LNCAP (cell line): ENCODE data around the gene AIG1.

Source experiments
- CTCF ChIP-seq: fragments of 450-650 bp; IDR thresholded peaks from 2 replicates; pipeline ENCODE4 v1.5.1; 2017; ENCODE audit warnings: mild to moderate bottlenecking

The AIG1 gene

GRCh38 chr6:143293523-143293922 lies 232.8 kb downstream of the AIG1 start:
- no peak for TF ChIP-seq CTCF

DNA sequence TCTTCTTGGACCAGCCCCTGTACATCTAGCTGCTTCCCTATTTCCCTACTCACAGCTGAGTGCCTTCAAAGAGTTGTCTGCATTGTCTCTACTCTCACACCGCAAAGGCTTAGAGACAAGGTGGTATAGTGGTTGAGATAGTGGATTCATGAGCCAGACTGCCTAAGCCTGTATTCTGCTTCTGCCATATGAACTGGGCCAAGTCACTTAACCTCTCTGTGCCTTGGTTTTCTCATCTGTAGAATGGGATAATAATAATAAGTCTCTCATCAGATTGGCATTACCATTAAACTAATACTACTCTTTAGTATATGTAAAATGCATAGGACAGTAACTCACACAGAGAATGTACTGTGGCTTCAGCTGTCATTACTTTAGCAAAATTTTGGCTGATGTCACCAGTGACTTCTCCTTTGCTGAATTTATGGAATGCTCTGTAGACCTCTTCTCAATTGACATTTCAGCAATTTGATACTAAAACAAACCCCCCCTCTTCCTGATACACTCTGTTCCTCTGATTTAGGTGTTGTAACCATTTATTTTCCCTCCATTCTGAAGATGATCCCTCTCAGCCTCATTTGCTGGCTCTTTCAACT lies 233.7 kb downstream of the AIG1 start:
- TF ChIP-seq CTCF, result no peak

DNA sequence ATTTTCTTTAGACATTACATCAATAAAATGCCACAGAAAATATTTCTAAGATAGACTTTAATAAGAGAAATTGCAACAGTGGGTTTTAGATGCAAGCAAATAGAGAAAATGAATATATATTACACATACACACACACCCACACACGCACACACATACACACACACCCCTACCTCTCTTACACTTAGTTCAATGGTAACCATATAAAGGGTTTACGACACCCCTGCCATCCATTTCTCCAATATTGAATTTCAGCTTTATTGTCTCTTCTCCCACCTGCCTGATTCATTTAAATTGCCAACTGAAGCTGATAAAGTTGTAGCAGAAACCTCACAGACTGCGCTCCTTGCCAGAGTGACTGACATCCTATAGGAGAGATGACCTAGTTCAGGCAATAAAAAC lies 235.2 kb downstream of the AIG1 start:
- TF ChIP-seq CTCF, result no peak

- no peak for TF ChIP-seq CTCF
These were observed 237.4 kb downstream of the AIG1 start for GRCh38 chr6:143298071-143298470.

DNA sequence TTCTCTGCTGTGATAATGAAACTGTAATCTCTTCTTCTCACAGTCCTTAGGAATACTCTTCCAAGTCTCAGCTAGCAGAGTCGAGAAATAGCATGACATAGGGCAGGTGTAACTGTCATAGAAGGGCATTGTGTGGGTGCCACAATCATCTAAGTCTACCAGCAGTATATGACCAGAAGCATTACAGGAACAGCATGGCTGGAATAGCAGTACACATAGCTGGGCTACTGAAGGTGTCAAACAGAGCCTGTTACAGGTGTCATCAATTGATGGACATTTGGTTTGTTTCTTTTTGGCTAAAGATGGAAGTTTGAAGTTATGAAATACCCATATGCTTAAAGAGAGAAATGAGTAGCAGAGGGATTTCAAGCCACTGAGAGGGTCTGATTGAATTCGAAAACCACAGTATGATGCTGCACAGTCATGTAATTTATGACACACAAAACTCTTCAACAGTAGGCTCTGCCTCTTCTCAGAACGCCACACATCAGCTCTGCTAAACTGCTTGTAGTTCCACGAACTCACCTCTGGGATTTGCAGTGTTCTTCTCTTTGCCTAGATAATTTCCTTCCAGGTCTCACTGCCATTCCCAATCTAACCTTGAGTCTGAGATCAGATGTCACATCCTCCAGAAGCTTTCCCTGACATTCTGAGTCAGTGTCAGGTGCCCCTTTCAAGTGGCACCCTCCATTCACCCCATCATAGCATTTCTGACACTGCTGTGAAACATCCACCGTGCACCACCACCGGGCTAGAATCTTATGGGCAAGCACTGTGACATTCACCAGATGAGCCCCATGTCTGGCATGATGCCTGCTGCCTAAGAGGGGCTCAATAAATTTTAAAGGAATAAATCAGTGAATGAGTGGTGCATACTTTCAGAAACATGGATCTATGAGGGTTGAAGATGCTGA lies 238.8 kb downstream of the AIG1 start:
- no peak for TF ChIP-seq CTCF

- TF ChIP-seq CTCF, result no peak
These were observed 240.5 kb downstream of the AIG1 start for GRCh38 chr6:143301188-143301587.

DNA sequence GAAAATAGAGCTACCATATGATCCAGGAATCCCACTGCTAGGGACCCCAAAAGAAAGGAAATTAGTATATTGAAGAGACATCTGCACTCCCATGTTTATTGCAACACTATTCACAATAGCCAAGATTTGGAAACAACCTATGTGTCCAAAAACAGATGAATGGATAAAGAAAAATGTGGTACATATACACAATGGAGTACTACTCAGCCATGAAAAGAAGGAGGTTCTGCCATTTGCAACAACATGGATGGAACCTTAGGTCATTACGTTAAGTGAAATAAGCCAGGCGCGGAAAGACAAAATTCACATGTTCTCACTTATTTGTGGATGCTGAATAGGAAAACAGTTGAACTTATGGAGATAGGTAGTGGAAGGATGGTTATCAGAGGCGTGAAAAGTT lies 252.5 kb downstream of the AIG1 start:
- TF ChIP-seq CTCF, result no peak
